ENCODE measurements around the gene JSRP1. TPM values are rescaled to one million over a fixed set of nuclear protein-coding genes. Genes with fewer than 3 reads are reported as not detected.

Gene JSRP1
- total RNA-seq, 1 donor from 2014 or later, result 0.46 TPM

GRCh38 chr19:2270157-2270422 lies 13.9 kb upstream of the JSRP1 start:
- intact Hi-C loops (cut with DNase I), result loop anchor here (2.0 to 10.0 kb wide), 2 partner anchors 107 to 345 kb away; partner anchors contain the start of gene DOT1L
- DNase-seq (ENCODE audit: low spot score), result peak; percentile 84

GRCh38 chr19:2269244-2270156 lies 13.3 kb upstream of the JSRP1 start:
- intact Hi-C loops (cut with DNase I), result loop anchor here (1.0 to 10.0 kb wide), 3 partner anchors 33 to 345 kb away; partner anchors contain the start of genes DOT1L, PLEKHJ1 and SF3A2
- peak; percentile 99 for DNase-seq (ENCODE audit: low spot score)

GRCh38 chr19:2268861-2269243 lies 12.6 kb upstream of the JSRP1 start:
- intact Hi-C loops (cut with DNase I), result loop anchor here (1.0 kb wide), 1 partner anchor 33 kb away; the partner anchor contains the start of genes PLEKHJ1 and SF3A2
- DNase-seq (ENCODE audit: low spot score), result no peak

GRCh38 chr19:2268480-2268830 lies 12.2 kb upstream of the JSRP1 start:
- intact Hi-C loops (cut with DNase I), result no loop called here
- DNase-seq (ENCODE audit: low spot score), result no peak

- intact Hi-C loops (cut with DNase I), result no loop called here
- peak; percentile 94 for DNase-seq (ENCODE audit: low spot score)
Observed at GRCh38 chr19:2266183-2266993, 10.2 kb upstream of the JSRP1 start.

GRCh38 chr19:2261438-2262172 lies 5.4 kb upstream of the JSRP1 start:
- DNase-seq (ENCODE audit: low spot score), result no peak
- intact Hi-C loops (cut with DNase I), result no loop called here

GRCh38 chr19:2260341-2260805 lies 4.2 kb upstream of the JSRP1 start:
- intact Hi-C loops (cut with DNase I), result no loop called here
- DNase-seq (ENCODE audit: low spot score), result no peak

GRCh38 chr19:2259336-2259735 lies 3.1 kb upstream of the JSRP1 start:
- intact Hi-C loops (cut with DNase I), result no loop called here
- no peak for DNase-seq (ENCODE audit: low spot score)

- DNase-seq (ENCODE audit: low spot score), result no peak
- intact Hi-C loops (cut with DNase I), result no loop called here
Observed at GRCh38 chr19:2255112-2255845, 938 bp downstream of the JSRP1 start.

- DNase-seq (ENCODE audit: low spot score), result no peak
Observed at GRCh38 chr19:2254064-2254872, 1.9 kb downstream of the JSRP1 start.

GRCh38 chr19:2253106-2254063 lies 2.8 kb downstream of the JSRP1 start:
- intact Hi-C loops (cut with DNase I), result no loop called here
- DNase-seq (ENCODE audit: low spot score), result no peak

More at GRCh38 chr19:2254064-2254872, 1.9 kb downstream of the JSRP1 start:
- intact Hi-C loops (cut with DNase I), result no loop called here

GRCh38 chr19:2252797-2253105 lies 3.5 kb downstream of the JSRP1 start:
- DNase-seq (ENCODE audit: low spot score), result no peak

GRCh38 chr19:2252055-2252796 lies 4.0 kb downstream of the JSRP1 start:
- no peak for DNase-seq (ENCODE audit: low spot score)
- intact Hi-C loops (cut with DNase I), result no loop called here

More at GRCh38 chr19:2252797-2253105, 3.5 kb downstream of the JSRP1 start:
- intact Hi-C loops (cut with DNase I), result no loop called here

- DNase-seq (ENCODE audit: low spot score), result no peak
- intact Hi-C loops (cut with DNase I), result no loop called here
Observed at GRCh38 chr19:2251106-2252054, 4.8 kb downstream of the JSRP1 start.

- DNase-seq (ENCODE audit: low spot score), result no peak
- intact Hi-C loops (cut with DNase I), result no loop called here
Observed at GRCh38 chr19:2250766-2251105, 5.5 kb downstream of the JSRP1 start.
